Fibroblast of mammary gland (primary cell): Measurements from ENCODE around the gene C15orf39.

Experiments
- DNase-seq: peaks from one replicate; pipeline ENCODE4 v3.0.0-alpha.2; 2010; ENCODE audit warnings: low read depth
- H3K4me3 ChIP-seq: 2 replicates; pipeline ENCODE4 v1.5.1; 2011; ENCODE audit warnings: low read depth, mild to moderate bottlenecking, low read length, moderate library complexity; ENCODE audit not compliant: control insufficient read depth
- CTCF ChIP-seq: conservative IDR thresholded peaks from 2 replicates; pipeline ENCODE4 v1.5.1; 2011; ENCODE audit warnings: low read depth, low read length, inconsistent platforms; ENCODE audit not compliant: control insufficient read depth, insufficient read depth

The C15orf39 gene

GRCh38 chr15:75174102-75174501, 27.6 kb upstream of the C15orf39 start:
- no peak for DNase-seq
- no peak for TF ChIP-seq CTCF
- H3K4me3 ChIP-seq = no peak overlapping the region

GRCh38 chr15:75174729-75175128, 27.0 kb upstream of the C15orf39 start:
- no peak for DNase-seq
- no peak for TF ChIP-seq CTCF
- no peak overlapping the region for H3K4me3 ChIP-seq

- no peak for TF ChIP-seq CTCF
- H3K4me3 ChIP-seq = no peak overlapping the region
- DNase-seq = no peak
Measured at GRCh38 chr15:75176396-75176761, 25.3 kb upstream of the C15orf39 start.

- TF ChIP-seq CTCF = no peak
- no peak overlapping the region for H3K4me3 ChIP-seq
- DNase-seq = peak; percentile 10
Measured at GRCh38 chr15:75177360-75178071, 24.2 kb upstream of the C15orf39 start.

- peak; percentile 14 for DNase-seq
- no peak overlapping the region for H3K4me3 ChIP-seq
- no peak for TF ChIP-seq CTCF
Measured at GRCh38 chr15:75178171-75178937, 23.3 kb upstream of the C15orf39 start.

GRCh38 chr15:75178938-75179745, 22.5 kb upstream of the C15orf39 start:
- TF ChIP-seq CTCF = no peak
- H3K4me3 ChIP-seq = no peak overlapping the region
- DNase-seq = no peak
